Mesendoderm (in vitro differentiated cells): ENCODE data around the gene ZNF865.
A peak's percentile ranks its signal among the peaks of the same experiment; 100 is the strongest.

Experiments
- DNase-seq: peaks from one replicate; pipeline ENCODE4 v3.0.0; 2013
- H2AK5ac ChIP-seq: 2 replicates; pipeline ENCODE4 v1.6.1; 2013; ENCODE audit warnings: low read length, inconsistent platforms
- H2BK120ac ChIP-seq: 2 replicates; pipeline ENCODE4 v1.6.1; 2013; ENCODE audit warnings: low read depth, mild to moderate bottlenecking, low read length, moderate library complexity, mixed read lengths
- H2BK15ac ChIP-seq: replicated peaks from 2 replicates; pipeline ENCODE4 v1.6.1; 2013; ENCODE audit warnings: low read depth, mild to moderate bottlenecking, moderate library complexity
- H2BK5ac ChIP-seq: 2 replicates; pipeline ENCODE4 v1.6.1; 2013; ENCODE audit warnings: low read length, inconsistent platforms
- H3K18ac ChIP-seq: 2 replicates; pipeline ENCODE4 v1.6.1; 2013; ENCODE audit warnings: mild to moderate bottlenecking, low read length, mixed read lengths
- H3K23ac ChIP-seq: one replicate; pipeline ENCODE4 v1.6.1; 2013; ENCODE audit warnings: low read length
- H3K27ac ChIP-seq: 2 replicates; pipeline ENCODE4 v1.5.1; 2013; ENCODE audit warnings: low read depth, mild to moderate bottlenecking, inconsistent platforms, low read length, moderate library complexity
- H3K27me3 ChIP-seq: 2 replicates; pipeline ENCODE4 v1.6.1; 2013; ENCODE audit warnings: low read length, control low read depth, mild to moderate bottlenecking, inconsistent platforms; ENCODE audit not compliant: insufficient read depth, poor library complexity
- H3K36me3 ChIP-seq: 2 replicates; pipeline ENCODE4 v1.6.1; 2013; ENCODE audit warnings: low read length, inconsistent platforms; ENCODE audit not compliant: control insufficient read depth, insufficient read depth
- H3K4ac ChIP-seq: one replicate; pipeline ENCODE4 v1.6.1; 2013; ENCODE audit warnings: low read depth, mild to moderate bottlenecking, low read length, moderate library complexity
- H3K4me1 ChIP-seq: 2 replicates; pipeline ENCODE4 v1.6.1; 2013; ENCODE audit warnings: low read depth, low read length, inconsistent platforms; ENCODE audit not compliant: control insufficient read depth
- H3K4me2 ChIP-seq: 2 replicates; pipeline ENCODE4 v1.6.1; 2013; ENCODE audit warnings: low read length
- H3K4me3 ChIP-seq: 2 replicates; pipeline ENCODE4 v1.5.1; 2013; ENCODE audit warnings: mild to moderate bottlenecking, low read length
- H3K56ac ChIP-seq: one replicate; pipeline ENCODE4 v1.6.1; 2013; ENCODE audit warnings: low read length
- H3K79me1 ChIP-seq: 2 replicates; pipeline ENCODE4 v1.6.1; 2013; ENCODE audit warnings: low read length, inconsistent platforms
- H3K79me2 ChIP-seq: 2 replicates; pipeline ENCODE4 v1.6.1; 2013; ENCODE audit warnings: mild to moderate bottlenecking, low read length; ENCODE audit not compliant: control insufficient read depth, insufficient read depth
- H3K9ac ChIP-seq: 2 replicates; pipeline ENCODE4 v1.6.1; 2013; ENCODE audit warnings: low read length, inconsistent platforms
- H4K5ac ChIP-seq: one replicate; pipeline ENCODE4 v1.6.1; 2013; ENCODE audit warnings: low read length
- H4K8ac ChIP-seq: one replicate; pipeline ENCODE4 v1.6.1; 2013; ENCODE audit warnings: low read depth, mild to moderate bottlenecking, control low read depth, low read length, moderate library complexity
- WGBS: extraction: QIAGEN DNeasy Blood & Tissue Kit; methylation state at CpG from one replicate; pipeline ENCODE4 v1.1.7; 2013; ENCODE audit warnings: low lambda C conversion rate, missing lambda C conversion rate; ENCODE audit not compliant: insufficient coverage; ENCODE audit errors: extremely low coverage; 5-methylcytosine and 5-hydroxymethylcytosine counted together

ZNF865 gene

GRCh38 chr19:55603115-55603514 is 2.3 kb upstream of the ZNF865 start:
- DNase-seq: no peak
- no peak overlapping the region for H3K4me3 ChIP-seq
- no peak overlapping the region for H4K8ac ChIP-seq
- no peak overlapping the region for H2BK120ac ChIP-seq
- no peaks in the 10 kb centered on the region for H3K27me3 ChIP-seq
- WGBS: no CpG with 5 or more reads among the region's 21 CpGs
- no peak overlapping the region for H4K5ac ChIP-seq
- H3K4me1 ChIP-seq: peaks cover 4% of the 10 kb centered on the region
- H3K79me1 ChIP-seq: peaks cover 12% of the 10 kb centered on the region
- no peak overlapping the region for H3K4me2 ChIP-seq
- H3K79me2 ChIP-seq: peaks cover 2% of the 10 kb centered on the region
- H3K56ac ChIP-seq: peak overlapping the region; percentile 56
- no peak overlapping the region for H3K4ac ChIP-seq
- no peak overlapping the region for H2BK15ac ChIP-seq
- H2BK5ac ChIP-seq: no peak overlapping the region
- H3K18ac ChIP-seq: no peak overlapping the region
- H3K23ac ChIP-seq: no peak overlapping the region
- H3K9ac ChIP-seq: peak overlapping the region; percentile 4
- no peak overlapping the region for H2AK5ac ChIP-seq
- no peak overlapping the region for H3K27ac ChIP-seq
- no peaks in the 10 kb centered on the region for H3K36me3 ChIP-seq

GRCh38 chr19:55603581-55604292 is 1.7 kb upstream of the ZNF865 start:
- no peak overlapping the region for H4K5ac ChIP-seq
- H3K79me2 ChIP-seq: peaks cover 2% of the 10 kb centered on the region
- H3K23ac ChIP-seq: no peak overlapping the region
- H3K4me2 ChIP-seq: no peak overlapping the region
- H3K27ac ChIP-seq: no peak overlapping the region
- H4K8ac ChIP-seq: no peak overlapping the region
- H3K36me3 ChIP-seq: no peaks in the 10 kb centered on the region
- H3K27me3 ChIP-seq: no peaks in the 10 kb centered on the region
- peak overlapping the region; percentile 56 for H3K56ac ChIP-seq
- peaks cover 4% of the 10 kb centered on the region for H3K4me1 ChIP-seq
- peak; percentile 45 for DNase-seq
- peaks cover 12% of the 10 kb centered on the region for H3K79me1 ChIP-seq
- no peak overlapping the region for H2BK120ac ChIP-seq
- H2BK5ac ChIP-seq: no peak overlapping the region
- H3K18ac ChIP-seq: no peak overlapping the region
- no peak overlapping the region for H2AK5ac ChIP-seq
- H3K9ac ChIP-seq: peak overlapping the region; percentile 32
- no peak overlapping the region for H3K4me3 ChIP-seq
- WGBS: no CpG with 5 or more reads among the region's 22 CpGs
- H3K4ac ChIP-seq: no peak overlapping the region
- no peak overlapping the region for H2BK15ac ChIP-seq

GRCh38 chr19:55605207-55605636 is 225 bp upstream of the ZNF865 start:
- Histone ChIP-seq H3K9ac (peak overlapping the region; percentile 69), H3K56ac (peak overlapping the region; percentile 84), H3K4me1 (peaks cover 4% of the 10 kb centered on the region), H3K36me3 (no peaks in the 10 kb centered on the region), H4K8ac (no peak overlapping the region), H3K27ac (peak overlapping the region; percentile 97), H3K4me3 (peak overlapping the region; percentile 12), H3K18ac (no peak overlapping the region), H2BK15ac (no peak overlapping the region), H2AK5ac (no peak overlapping the region), H2BK120ac (no peak overlapping the region), H3K23ac (peak overlapping the region; percentile 24), H2BK5ac (no peak overlapping the region), H4K5ac (no peak overlapping the region), H3K79me2 (peaks cover 2% of the 10 kb centered on the region), H3K27me3 (no peaks in the 10 kb centered on the region), H3K4ac (no peak overlapping the region), H3K4me2 (no peak overlapping the region), H3K79me1 (peaks cover 17% of the 10 kb centered on the region)
- no CpG with 5 or more reads among the region's 43 CpGs for WGBS
- peak; percentile 98 for DNase-seq

GRCh38 chr19:55606471-55606787 is 982 bp downstream of the ZNF865 start:
- H3K18ac ChIP-seq: no peak overlapping the region

GRCh38 chr19:55606817-55607216 is 1.4 kb downstream of the ZNF865 start:
- WGBS: no CpG with 5 or more reads among the region's 9 CpGs
- H2BK120ac ChIP-seq: no peak overlapping the region
- no peaks in the 10 kb centered on the region for H3K36me3 ChIP-seq
- no peak overlapping the region for H3K4ac ChIP-seq
- no peak overlapping the region for H2BK15ac ChIP-seq
- H3K4me2 ChIP-seq: peak overlapping the region; percentile 79
- H3K9ac ChIP-seq: peak overlapping the region; percentile 85
- H3K4me1 ChIP-seq: peaks cover 4% of the 10 kb centered on the region
- no peak overlapping the region for H3K18ac ChIP-seq
- no peak overlapping the region for H2AK5ac ChIP-seq
- H3K27ac ChIP-seq: no peak overlapping the region
- peak overlapping the region; percentile 92 for H3K56ac ChIP-seq
- no peak for DNase-seq
- peaks cover 2% of the 10 kb centered on the region for H3K79me2 ChIP-seq
- no peak overlapping the region for H4K8ac ChIP-seq
- no peak overlapping the region for H2BK5ac ChIP-seq
- peak overlapping the region; percentile 3 for H3K23ac ChIP-seq
- H3K4me3 ChIP-seq: no peak overlapping the region
- no peak overlapping the region for H4K5ac ChIP-seq
- peaks cover 17% of the 10 kb centered on the region for H3K79me1 ChIP-seq
- no peaks in the 10 kb centered on the region for H3K27me3 ChIP-seq

More at GRCh38 chr19:55606471-55606787, 982 bp downstream of the ZNF865 start:
- H3K27ac ChIP-seq: no peak overlapping the region
- peak overlapping the region; percentile 79 for H3K4me2 ChIP-seq
- H4K8ac ChIP-seq: no peak overlapping the region
- no peak overlapping the region for H3K4ac ChIP-seq
- H4K5ac ChIP-seq: no peak overlapping the region
- no peak for DNase-seq
- H2BK15ac ChIP-seq: no peak overlapping the region
- peak overlapping the region; percentile 20 for H3K4me3 ChIP-seq
- peak overlapping the region; percentile 92 for H3K56ac ChIP-seq
- H3K79me1 ChIP-seq: peaks cover 17% of the 10 kb centered on the region
- peak overlapping the region; percentile 3 for H3K23ac ChIP-seq
- H3K4me1 ChIP-seq: peaks cover 4% of the 10 kb centered on the region
- H3K36me3 ChIP-seq: no peaks in the 10 kb centered on the region
- H2AK5ac ChIP-seq: no peak overlapping the region
- no peak overlapping the region for H2BK120ac ChIP-seq
- peaks cover 2% of the 10 kb centered on the region for H3K79me2 ChIP-seq
- no peak overlapping the region for H2BK5ac ChIP-seq
- H3K9ac ChIP-seq: peak overlapping the region; percentile 85
- no peaks in the 10 kb centered on the region for H3K27me3 ChIP-seq
- no CpG with 5 or more reads among the region's 12 CpGs for WGBS

GRCh38 chr19:55609326-55609725 is 3.9 kb downstream of the ZNF865 start:
- WGBS: no CpG with 5 or more reads among the region's 5 CpGs
- no peak overlapping the region for H2BK15ac ChIP-seq
- H3K4ac ChIP-seq: no peak overlapping the region
- H3K9ac ChIP-seq: no peak overlapping the region
- H3K23ac ChIP-seq: no peak overlapping the region
- H2BK120ac ChIP-seq: no peak overlapping the region
- H4K8ac ChIP-seq: no peak overlapping the region
- H3K4me1 ChIP-seq: peaks cover 4% of the 10 kb centered on the region
- peaks cover 17% of the 10 kb centered on the region for H3K79me1 ChIP-seq
- no peak overlapping the region for H2BK5ac ChIP-seq
- H4K5ac ChIP-seq: no peak overlapping the region
- peaks cover 2% of the 10 kb centered on the region for H3K79me2 ChIP-seq
- H3K56ac ChIP-seq: no peak overlapping the region
- H3K27me3 ChIP-seq: no peaks in the 10 kb centered on the region
- H3K36me3 ChIP-seq: no peaks in the 10 kb centered on the region
- no peak overlapping the region for H3K4me3 ChIP-seq
- no peak overlapping the region for H3K18ac ChIP-seq
- H2AK5ac ChIP-seq: no peak overlapping the region
- H3K27ac ChIP-seq: no peak overlapping the region
- DNase-seq: no peak
- H3K4me2 ChIP-seq: no peak overlapping the region
